Liver (tissue), 9 donors: ENCODE data around the gene TFB1M. TPM values are rescaled to one million over a fixed set of nuclear protein-coding genes. Genes with fewer than 3 reads are reported as not detected.

Source experiments
- DNase-seq: peaks from one replicate; pipeline ENCODE4 v3.0.0-alpha.2; 2017; ENCODE audit warnings: low spot score
- H3K27ac ChIP-seq, 2 donors: one replicate each; pipeline ENCODE4 v1.7.0; 2013; ENCODE audit warnings: inconsistent platforms in 2 of 2, low read length in 2 of 2, control low read depth in 1 of 2, low read depth in 1 of 2, mild to moderate bottlenecking in 1 of 2
- H3K27me3 ChIP-seq, 4 donors: one replicate each; pipeline versions ENCODE4 v1.6.1 to v1.7.0; 2013; ENCODE audit warnings: low read length in 3 of 4, inconsistent platforms in 1 of 4, mild to moderate bottlenecking in 1 of 4, moderate library complexity in 1 of 4; ENCODE audit not compliant: control insufficient read depth in 4 of 4, insufficient read depth in 4 of 4
- H3K36me3 ChIP-seq, 4 donors: one replicate each; pipeline versions ENCODE4 v1.6.1 to v1.7.0; 2013; ENCODE audit warnings: low read length in 3 of 4, mild to moderate bottlenecking in 3 of 4, low read depth in 1 of 4, moderate library complexity in 1 of 4; ENCODE audit not compliant: control insufficient read depth in 4 of 4, insufficient read depth in 3 of 4
- H3K4me1 ChIP-seq, 4 donors: one replicate each; pipeline versions ENCODE4 v1.6.1 to v1.7.0; 2013; ENCODE audit warnings: low read length in 3 of 4, mild to moderate bottlenecking in 3 of 4, moderate library complexity in 1 of 4; ENCODE audit not compliant: control insufficient read depth in 4 of 4, insufficient read depth in 4 of 4
- H3K4me3 ChIP-seq, 3 donors: one replicate each; pipeline versions ENCODE4 v1.6.1 to v1.7.0; 2013; ENCODE audit warnings: low read length in 3 of 3, control low read depth in 1 of 3, low read depth in 1 of 3, mild to moderate bottlenecking in 1 of 3
- H3K9ac ChIP-seq, 2 donors: one replicate each; pipeline ENCODE4 v1.7.0; 2013; ENCODE audit warnings: low read length in 2 of 2, mild to moderate bottlenecking in 2 of 2, moderate library complexity in 2 of 2, control low read depth in 1 of 2, low read depth in 1 of 2
- H3K9me3 ChIP-seq, 4 donors: one replicate each; pipeline versions ENCODE4 v1.6.1 to v1.7.0; 2013; ENCODE audit warnings: low read length in 3 of 4; ENCODE audit not compliant: control insufficient read depth in 4 of 4
- EGR1 ChIP-seq, 2 donors: IDR thresholded peaks; 2 replicates each; pipeline ENCODE4 v1.6.1; 2016 to 2018; ENCODE audit warnings: antibody characterized with exemption in 2 of 2, low read depth in 2 of 2
- FOXA2 ChIP-seq: IDR thresholded peaks from 2 replicates; pipeline ENCODE4 v1.6.1; 2016; ENCODE audit warnings: antibody characterized with exemption
- GABPA ChIP-seq, 2 donors: IDR thresholded peaks in 1 of 2; conservative IDR thresholded peaks in 1 of 2; 2 replicates each; pipeline ENCODE4 v1.6.1; 2016; ENCODE audit warnings: antibody characterized with exemption in 2 of 2, mild to moderate bottlenecking in 1 of 2, moderate library complexity in 1 of 2
- HNF4A ChIP-seq, 2 donors: conservative IDR thresholded peaks; 2 replicates each; pipeline ENCODE4 v1.6.1; 2016; ENCODE audit warnings: antibody characterized with exemption in 2 of 2, mild to moderate bottlenecking in 2 of 2
- JUND ChIP-seq, 2 donors: IDR thresholded peaks; 2 replicates each; pipeline ENCODE4 v1.6.1; 2016; ENCODE audit warnings: antibody characterized with exemption in 2 of 2
- NR2F2 ChIP-seq: IDR thresholded peaks from 2 replicates; pipeline ENCODE4 v1.6.1; 2016; ENCODE audit warnings: antibody characterized with exemption
- RAD21 ChIP-seq, 2 donors: IDR thresholded peaks; 2 replicates each; pipeline ENCODE4 v1.6.1; 2016; ENCODE audit warnings: antibody characterized with exemption in 2 of 2, mild to moderate bottlenecking in 2 of 2
- REST ChIP-seq: IDR thresholded peaks from 2 replicates; pipeline ENCODE4 v1.6.1; 2016; ENCODE audit warnings: antibody characterized with exemption, mild to moderate bottlenecking
- RXRA ChIP-seq, 2 donors: IDR thresholded peaks; 2 replicates each; pipeline ENCODE4 v1.6.1; 2017 to 2018; ENCODE audit warnings: antibody characterized with exemption in 2 of 2, mild to moderate bottlenecking in 1 of 2
- SP1 ChIP-seq: IDR thresholded peaks from 2 replicates; pipeline ENCODE4 v1.6.1; 2018; ENCODE audit warnings: antibody characterized with exemption, mild to moderate bottlenecking
- TAF1 ChIP-seq: conservative IDR thresholded peaks from 2 replicates; pipeline ENCODE4 v1.6.1; 2016; ENCODE audit warnings: antibody characterized with exemption, mild to moderate bottlenecking
- YY1 ChIP-seq: IDR thresholded peaks from 2 replicates; pipeline ENCODE4 v1.6.1; 2016; ENCODE audit warnings: antibody characterized with exemption, mild to moderate bottlenecking
- ZBTB33 ChIP-seq: IDR thresholded peaks from 2 replicates; pipeline ENCODE4 v1.6.1; 2016; ENCODE audit warnings: antibody characterized with exemption
- WGBS: extraction: QIAGEN DNeasy Blood & Tissue Kit; methylation state at CpG from one replicate; pipeline ENCODE4 v1.1.7; 2013; 5-methylcytosine and 5-hydroxymethylcytosine counted together
- polyA plus RNA-seq, 2 donors: library from polyadenylated mRNA; stranded (reverse) in 1 of 2; unstranded in 1 of 2; fragments of 200-250 nt in 1 of 2; fragments of >200 nt in 1 of 2; fragmentation: Nextera tagmentation in 1 of 2; extraction: Ambion mirVana in 1 of 2; gene quantifications; one replicate each; pipeline versions ENCODE4 v1.2.1 to v1.2.3, GENCODE V29; 2013 to 2015
- total RNA-seq, 2 donors: library from RNA; depleted of rRNA; stranded (reverse); fragments of >200 nt; gene quantifications; one replicate each; pipeline ENCODE4 v1.2.3, GENCODE V29; 2014
- TF ChIP-seq, protein P1 (sequence below): fragments of 150-350 bp; IDR thresholded peaks from 2 replicates; pipeline ENCODE4 v1.5.1; 2017; ENCODE audit warnings: improper control_type of control experiment, low read depth, low read length; ENCODE audit not compliant: missing input control
- TF ChIP-seq, protein P2 (sequence below): IDR thresholded peaks from 2 replicates; pipeline ENCODE4 v1.6.1; 2016; ENCODE audit warnings: antibody characterized with exemption
- donor health status: healthy.
- donor health status: healthy.
- donor health status: healthy.
- donor health status: healthy.
- donor health status: healthy.

Gene TFB1M
- total and polyA plus RNA-seq, 4 donors: 9.2 to 17.0 (median 12.6) TPM

GRCh38 chr6:155222506-155222905 is 91.8 kb downstream of the TFB1M start:
- H3K4me1 ChIP-seq: no peaks in the 10 kb centered on the region
- peaks cover 0 to 6% (median 0%) of the 10 kb centered on the region in 4 donors for H3K27me3 ChIP-seq
- no peak overlapping the region for H3K4me3 ChIP-seq
- peaks cover 0 to 2% (median 0%) of the 10 kb centered on the region in 4 donors for H3K9me3 ChIP-seq
- WGBS: 80% methylated on average over 4 of the region's 4 CpGs
- no peak overlapping the region for H3K9ac ChIP-seq
- TF ChIP-seq GABPA (IDR thresholded peaks at IDR 0.05 in 1 of 2, conservative IDR thresholded peaks at IDR 0.05 in 1 of 2) (no peak), NR2F2 (no peak), REST (no peak), FOXA2 (no peak), ZBTB33 (no peak), EGR1 (IDR thresholded peaks at IDR 0.05; ENCODE audit: low read depth in 2 of 2) (no peak), HNF4A (conservative IDR thresholded peaks at IDR 0.05) (no peak), SP1 (no peak), RAD21 (IDR thresholded peaks at IDR 0.05) (no peak)
- TF ChIP-seq, protein P1, sequence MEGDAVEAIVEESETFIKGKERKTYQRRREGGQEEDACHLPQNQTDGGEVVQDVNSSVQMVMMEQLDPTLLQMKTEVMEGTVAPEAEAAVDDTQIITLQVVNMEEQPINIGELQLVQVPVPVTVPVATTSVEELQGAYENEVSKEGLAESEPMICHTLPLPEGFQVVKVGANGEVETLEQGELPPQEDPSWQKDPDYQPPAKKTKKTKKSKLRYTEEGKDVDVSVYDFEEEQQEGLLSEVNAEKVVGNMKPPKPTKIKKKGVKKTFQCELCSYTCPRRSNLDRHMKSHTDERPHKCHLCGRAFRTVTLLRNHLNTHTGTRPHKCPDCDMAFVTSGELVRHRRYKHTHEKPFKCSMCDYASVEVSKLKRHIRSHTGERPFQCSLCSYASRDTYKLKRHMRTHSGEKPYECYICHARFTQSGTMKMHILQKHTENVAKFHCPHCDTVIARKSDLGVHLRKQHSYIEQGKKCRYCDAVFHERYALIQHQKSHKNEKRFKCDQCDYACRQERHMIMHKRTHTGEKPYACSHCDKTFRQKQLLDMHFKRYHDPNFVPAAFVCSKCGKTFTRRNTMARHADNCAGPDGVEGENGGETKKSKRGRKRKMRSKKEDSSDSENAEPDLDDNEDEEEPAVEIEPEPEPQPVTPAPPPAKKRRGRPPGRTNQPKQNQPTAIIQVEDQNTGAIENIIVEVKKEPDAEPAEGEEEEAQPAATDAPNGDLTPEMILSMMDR: no peak
- no peak overlapping the region for H3K27ac ChIP-seq
- no peak for DNase-seq
- H3K36me3 ChIP-seq: no peaks in the 10 kb centered on the region

DNA sequence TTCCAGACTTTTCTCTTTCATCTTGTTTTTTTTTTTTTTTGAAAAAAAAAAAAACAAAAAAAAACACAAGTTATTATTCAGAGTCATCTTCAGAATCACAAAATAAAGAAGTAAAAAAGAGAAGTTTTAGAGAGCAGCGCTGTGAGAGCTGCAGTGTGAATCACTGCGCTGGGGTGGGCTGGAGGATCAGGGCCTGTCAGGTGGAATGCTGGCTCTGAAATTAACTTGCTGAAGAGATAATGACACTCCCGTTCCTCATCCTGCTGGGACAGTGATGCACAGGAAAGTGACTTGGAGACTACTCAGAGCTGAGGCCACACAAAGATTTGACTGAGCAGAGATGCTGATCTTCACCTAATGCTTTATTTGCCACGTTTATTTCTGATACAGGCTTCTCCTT is 93.2 kb downstream of the TFB1M start:
- H3K4me3 ChIP-seq: no peak overlapping the region
- no peak overlapping the region for H3K9ac ChIP-seq
- peaks cover 0 to 6% (median 0%) of the 10 kb centered on the region in 4 donors for H3K27me3 ChIP-seq
- no peaks in the 10 kb centered on the region for H3K4me1 ChIP-seq
- DNase-seq: no peak
- H3K36me3 ChIP-seq: no peaks in the 10 kb centered on the region
- 74% methylated on average over 4 of the region's 4 CpGs for WGBS
- H3K27ac ChIP-seq: no peak overlapping the region
- H3K9me3 ChIP-seq: no peaks in the 10 kb centered on the region
- no peak for TF ChIP-seq TAF1
- TF ChIP-seq, protein P2, sequence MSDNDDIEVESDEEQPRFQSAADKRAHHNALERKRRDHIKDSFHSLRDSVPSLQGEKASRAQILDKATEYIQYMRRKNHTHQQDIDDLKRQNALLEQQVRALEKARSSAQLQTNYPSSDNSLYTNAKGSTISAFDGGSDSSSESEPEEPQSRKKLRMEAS: no peak
- no peak for TF ChIP-seq JUND (IDR thresholded peaks at IDR 0.05)
- no peak for TF ChIP-seq REST
- TF ChIP-seq GABPA (IDR thresholded peaks at IDR 0.05 in 1 of 2, conservative IDR thresholded peaks at IDR 0.05 in 1 of 2): no peak
- no peak for TF ChIP-seq EGR1 (IDR thresholded peaks at IDR 0.05; ENCODE audit: low read depth in 2 of 2)
- no peak for TF ChIP-seq NR2F2
- no peak for TF ChIP-seq RXRA (IDR thresholded peaks at IDR 0.05)
- TF ChIP-seq HNF4A (conservative IDR thresholded peaks at IDR 0.05): no peak
- TF ChIP-seq FOXA2: no peak
- no peak for TF ChIP-seq YY1
- TF ChIP-seq, protein P1: no peak
- TF ChIP-seq ZBTB33: no peak
